ENCODE results near the gene MIB1. TPM values are rescaled to one million over a fixed set of nuclear protein-coding genes. Genes with fewer than 3 reads are reported as not detected.
A peak's percentile ranks its signal among the peaks of the same experiment; 100 is the strongest.

Gene MIB1
- total RNA-seq, 4 donors from 2014 or later = 25.8 to 33.9 (median 28.4) TPM

DNA sequence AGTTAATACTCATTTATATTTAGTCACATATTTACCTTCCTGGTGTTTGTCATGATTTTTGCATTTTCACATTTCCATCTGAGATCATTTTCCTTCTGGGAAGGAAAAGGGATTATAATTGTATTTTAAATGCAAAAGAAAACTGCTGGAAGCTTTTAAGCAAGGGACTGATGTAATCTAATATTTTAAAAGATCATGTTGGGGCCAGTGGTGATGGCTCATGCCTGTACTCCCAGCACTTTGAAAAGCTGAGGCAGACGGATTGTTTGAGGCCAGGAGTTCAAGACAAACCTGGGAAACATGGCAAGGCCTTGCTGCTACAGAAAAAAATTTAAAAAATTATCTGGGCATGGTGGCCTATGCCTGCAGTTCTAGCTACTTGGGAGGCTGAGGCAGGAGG is 149.0 kb downstream of the MIB1 start:
- DNase-seq (ENCODE audit: low spot score in 2 of 2) = no peak
- Histone ChIP-seq H3K27me3 (no peaks in the 10 kb centered on the region), H3K4me1 (no peaks in the 10 kb centered on the region), H3K36me3 (no peaks in the 10 kb centered on the region), H3K27ac (no peak overlapping the region), H3K4me3 (no peak overlapping the region), H3K9me3 (peaks cover 0 to 6% (median 0%) of the 10 kb centered on the region in 4 donors)
- 44 to 66% methylated on average over 1 of the region's 1 CpG for WGBS, 2 donors
- TF ChIP-seq POLR2A (IDR thresholded peaks at IDR 0.05) = no peak
- TF ChIP-seq, protein P1, sequence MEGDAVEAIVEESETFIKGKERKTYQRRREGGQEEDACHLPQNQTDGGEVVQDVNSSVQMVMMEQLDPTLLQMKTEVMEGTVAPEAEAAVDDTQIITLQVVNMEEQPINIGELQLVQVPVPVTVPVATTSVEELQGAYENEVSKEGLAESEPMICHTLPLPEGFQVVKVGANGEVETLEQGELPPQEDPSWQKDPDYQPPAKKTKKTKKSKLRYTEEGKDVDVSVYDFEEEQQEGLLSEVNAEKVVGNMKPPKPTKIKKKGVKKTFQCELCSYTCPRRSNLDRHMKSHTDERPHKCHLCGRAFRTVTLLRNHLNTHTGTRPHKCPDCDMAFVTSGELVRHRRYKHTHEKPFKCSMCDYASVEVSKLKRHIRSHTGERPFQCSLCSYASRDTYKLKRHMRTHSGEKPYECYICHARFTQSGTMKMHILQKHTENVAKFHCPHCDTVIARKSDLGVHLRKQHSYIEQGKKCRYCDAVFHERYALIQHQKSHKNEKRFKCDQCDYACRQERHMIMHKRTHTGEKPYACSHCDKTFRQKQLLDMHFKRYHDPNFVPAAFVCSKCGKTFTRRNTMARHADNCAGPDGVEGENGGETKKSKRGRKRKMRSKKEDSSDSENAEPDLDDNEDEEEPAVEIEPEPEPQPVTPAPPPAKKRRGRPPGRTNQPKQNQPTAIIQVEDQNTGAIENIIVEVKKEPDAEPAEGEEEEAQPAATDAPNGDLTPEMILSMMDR (IDR thresholded peaks at IDR 0.05) = no peak
- no peak for TF ChIP-seq EP300 (IDR thresholded peaks at IDR 0.05)

DNA sequence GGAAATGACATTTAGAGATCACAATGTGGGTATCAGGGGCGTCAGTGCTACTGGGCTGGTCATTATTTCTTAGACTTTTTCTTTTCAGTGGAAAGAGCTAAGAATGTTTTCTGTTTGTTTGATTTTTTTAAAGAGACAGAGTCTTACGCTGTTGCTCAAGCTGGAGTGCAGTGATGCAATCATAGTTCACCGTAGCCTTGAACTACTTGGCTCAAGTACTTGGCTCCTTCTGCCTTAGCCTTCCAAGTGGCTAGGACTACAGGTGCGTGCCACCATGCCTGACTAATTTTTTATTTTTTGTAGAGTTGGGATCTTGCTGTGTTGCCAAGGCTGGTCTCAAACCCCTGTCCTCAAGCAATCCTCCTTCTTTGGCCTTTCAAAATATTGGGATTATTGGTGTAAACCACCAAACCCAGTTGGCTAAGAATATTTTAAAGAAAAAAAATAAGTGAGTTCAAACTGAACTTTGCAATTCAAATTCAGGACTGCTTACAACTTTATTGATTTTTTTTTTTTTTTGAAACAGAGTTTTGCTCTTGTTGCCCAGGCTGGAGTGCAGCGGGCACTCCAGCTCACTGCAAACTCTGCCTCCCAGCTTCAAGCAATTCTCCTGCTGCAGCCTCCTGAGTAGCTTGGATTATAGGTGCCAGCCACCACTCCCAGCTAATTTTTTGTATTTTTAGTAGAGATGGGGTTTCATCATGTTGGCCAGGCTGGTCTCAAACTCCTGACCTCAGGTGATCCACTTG is 154.2 kb downstream of the MIB1 start:
- H3K9me3 ChIP-seq = no peaks in the 10 kb centered on the region
- H3K4me3 ChIP-seq = no peak overlapping the region
- H3K27me3 ChIP-seq = no peaks in the 10 kb centered on the region
- DNase-seq (ENCODE audit: low spot score in 2 of 2) = no peak
- 55 to 59% methylated on average over 5 of the region's 5 CpGs for WGBS, 2 donors
- peaks cover 0 to 8% (median 0%) of the 10 kb centered on the region in 4 donors for H3K4me1 ChIP-seq
- no peaks in the 10 kb centered on the region for H3K36me3 ChIP-seq
- H3K27ac ChIP-seq = no peak overlapping the region
- TF ChIP-seq POLR2A (IDR thresholded peaks at IDR 0.05) (no peak), EP300 (IDR thresholded peaks at IDR 0.05) (no peak)
- TF ChIP-seq, protein P1 (IDR thresholded peaks at IDR 0.05) = no peak

DNA sequence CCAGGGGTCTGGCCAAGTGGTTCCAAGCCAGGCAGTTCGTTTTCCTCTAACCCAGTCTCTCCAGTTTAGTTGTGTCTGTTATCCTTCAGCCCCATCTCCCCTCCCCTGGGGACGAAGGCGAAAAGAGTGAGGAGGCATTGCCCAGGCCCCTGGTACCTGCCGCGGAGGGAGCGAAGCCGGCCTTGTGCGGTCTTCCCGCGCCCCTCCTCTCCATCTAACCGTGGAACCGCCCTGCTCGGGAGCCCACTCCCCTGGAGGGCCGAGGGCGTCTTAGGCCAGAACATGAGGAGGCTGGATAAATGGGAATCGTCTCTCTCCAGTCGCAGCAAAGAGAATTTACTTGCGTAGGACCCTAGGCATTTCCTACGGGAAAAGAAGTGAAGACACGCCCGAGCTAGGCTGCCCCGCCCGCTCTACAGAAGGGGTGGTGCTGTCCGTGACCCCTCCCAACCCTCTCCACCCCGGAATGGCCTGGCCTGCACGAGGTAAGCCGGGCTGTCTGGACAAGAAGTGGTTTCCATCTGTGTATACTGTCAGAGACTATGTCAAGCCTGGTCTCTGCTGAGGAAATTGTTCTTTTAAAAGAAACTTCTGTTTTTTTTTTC is 156.2 kb downstream of the MIB1 start:
- TF ChIP-seq POLR2A (IDR thresholded peaks at IDR 0.05) (no peak), EP300 (IDR thresholded peaks at IDR 0.05) (no peak)
- TF ChIP-seq, protein P1 (IDR thresholded peaks at IDR 0.05) = no peak
- no peak overlapping the region for H3K27ac ChIP-seq
- peaks cover 0 to 12% (median 0%) of the 10 kb centered on the region in 4 donors for H3K4me1 ChIP-seq
- WGBS, 2 donors = 22 to 43% methylated on average over 20 to 27 of the region's 27 CpGs
- DNase-seq (ENCODE audit: low spot score in 2 of 2) = no peak
- no peaks in the 10 kb centered on the region for H3K36me3 ChIP-seq
- no peak overlapping the region for H3K4me3 ChIP-seq
- H3K9me3 ChIP-seq = no peaks in the 10 kb centered on the region
- H3K27me3 ChIP-seq = no peaks in the 10 kb centered on the region

DNA sequence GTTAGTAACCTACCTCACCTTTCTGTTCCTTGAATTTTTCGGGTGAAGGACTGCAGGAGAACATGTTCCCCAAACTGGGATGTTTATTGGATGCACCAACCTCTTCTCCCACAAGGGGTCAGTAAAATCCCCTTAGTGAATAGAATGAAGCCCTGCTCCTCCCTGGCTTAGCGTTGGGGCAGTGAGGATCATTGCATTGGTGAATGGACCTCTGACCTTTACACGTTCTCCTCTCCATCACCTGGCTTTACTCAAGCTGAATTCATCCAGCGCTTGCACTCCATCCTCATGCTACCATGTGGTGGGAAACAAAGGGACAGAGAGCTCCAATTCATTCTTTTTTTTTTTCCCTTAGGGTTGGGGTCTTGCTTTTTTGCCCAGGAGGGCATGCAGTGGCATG is 157.2 kb downstream of the MIB1 start:
- H3K9me3 ChIP-seq = no peaks in the 10 kb centered on the region
- DNase-seq (ENCODE audit: low spot score in 2 of 2) = peak in 1 of 2 donors; percentile 68
- 5 to 17% methylated on average over 4 of the region's 4 CpGs for WGBS, 2 donors
- no peaks in the 10 kb centered on the region for H3K36me3 ChIP-seq
- no peak overlapping the region for H3K4me3 ChIP-seq
- no peak overlapping the region for H3K27ac ChIP-seq
- peaks cover 0 to 15% (median 0%) of the 10 kb centered on the region in 4 donors for H3K4me1 ChIP-seq
- H3K27me3 ChIP-seq = no peaks in the 10 kb centered on the region
- TF ChIP-seq, protein P1 (IDR thresholded peaks at IDR 0.05) = peak; percentile 36 to 54 (median 43)
- no peak for TF ChIP-seq POLR2A (IDR thresholded peaks at IDR 0.05)
